IMR-90 (cell line): ENCODE measurements around the gene ITGB1BP2. TPM values are rescaled to one million over a fixed set of nuclear protein-coding genes. Genes with fewer than 3 reads are reported as not detected.

ENCODE experiments used
- ATAC-seq: fragments of 200-7000 bp; cut with Tn5 transposase; 2 replicates; pipeline ENCODE4 v1.9.1; 2020; ENCODE audit warnings: low read depth, mild to moderate bottlenecking, moderate library complexity
- BruUV-seq: library from RNA; stranded (reverse); fragments of 400-500 nt; replicated peaks from 2 replicates; lab custom pipeline; 2021; lab: Mats Ljungman, UMichigan
- CTCF ChIA-PET: fragments of 300-600 bp; formaldehyde crosslinking; extraction: SDS; loops from one replicate; lab custom pipeline; 2021; ENCODE audit warnings: antibody characterized with exemption; lab: Yijun Ruan, JAX
- POLR2A ChIA-PET: fragments of 300-600 bp; sonication (Branson Sonifier 250); formaldehyde crosslinking; loops from one replicate; lab custom pipeline; 2022; ENCODE audit warnings: antibody characterized with exemption; ENCODE audit not compliant: unreplicated experiment; lab: Charles Lee
- DNase-seq: peaks from one replicate; pipeline ENCODE4 v3.0.0; 2013
- H2AFZ ChIP-seq: replicated peaks from 2 replicates; pipeline ENCODE3; 2013; ENCODE audit warnings: low read length, mild to moderate bottlenecking; ENCODE audit not compliant: poor library complexity
- H2AK5ac ChIP-seq: 2 replicates; pipeline ENCODE4 v1.6.1; 2013; ENCODE audit warnings: low read depth, low read length, inconsistent platforms
- H2AK9ac ChIP-seq: replicated peaks from 2 replicates; pipeline ENCODE3; 2013; ENCODE audit warnings: mild to moderate bottlenecking, low read depth, low read length, moderate library complexity; ENCODE audit not compliant: poor library complexity
- H2BK120ac ChIP-seq: 2 replicates; pipeline ENCODE4 v1.6.1; 2013; ENCODE audit warnings: low read depth, low read length, inconsistent platforms
- H2BK15ac ChIP-seq: 3 replicates; pipeline ENCODE4 v1.6.1; 2013; ENCODE audit warnings: low read depth, low read length, inconsistent platforms
- H2BK20ac ChIP-seq: 2 replicates; pipeline ENCODE4 v1.6.1; 2013; ENCODE audit warnings: low read depth, mild to moderate bottlenecking, inconsistent platforms, low read length, moderate library complexity
- H2BK5ac ChIP-seq: 2 replicates; pipeline ENCODE4 v1.6.1; 2013; ENCODE audit warnings: mild to moderate bottlenecking, low read depth, low read length, inconsistent platforms; ENCODE audit not compliant: poor library complexity, severe bottlenecking
- H3K14ac ChIP-seq: replicated peaks from 2 replicates; pipeline ENCODE4 v1.6.1; 2013; ENCODE audit warnings: low read depth, low read length, inconsistent platforms
- H3K18ac ChIP-seq: 2 replicates; pipeline ENCODE4 v1.6.1; 2013; ENCODE audit warnings: low read depth, low read length, control low read depth
- H3K23ac ChIP-seq: 2 replicates; pipeline ENCODE4 v1.6.1; 2013; ENCODE audit warnings: low read depth, low read length, inconsistent platforms
- H3K27ac ChIP-seq: 2 replicates; pipeline ENCODE4 v1.5.1; 2013; ENCODE audit warnings: mild to moderate bottlenecking, control low read depth, low read length; ENCODE audit not compliant: insufficient read depth
- H3K27me3 ChIP-seq: 2 replicates; pipeline ENCODE4 v1.6.1; 2013; ENCODE audit warnings: low read length; ENCODE audit not compliant: control insufficient read depth, insufficient read depth
- H3K36me3 ChIP-seq: 2 replicates; pipeline ENCODE4 v1.6.1; 2013; ENCODE audit warnings: low read length, mixed read lengths; ENCODE audit not compliant: control insufficient read depth, insufficient read depth
- H3K4ac ChIP-seq: 2 replicates; pipeline ENCODE4 v1.6.1; 2013; ENCODE audit warnings: low read depth, low read length, inconsistent platforms
- H3K4me1 ChIP-seq: 2 replicates; pipeline ENCODE4 v1.6.1; 2013; ENCODE audit warnings: low read length, mixed read lengths; ENCODE audit not compliant: control insufficient read depth, insufficient read depth
- H3K4me2 ChIP-seq: 2 replicates; pipeline ENCODE4 v1.6.1; 2013; ENCODE audit warnings: low read depth, mild to moderate bottlenecking, control low read depth, low read length, moderate library complexity
- H3K4me3 ChIP-seq: 2 replicates; pipeline ENCODE4 v1.5.1; 2013; ENCODE audit warnings: low read depth, mild to moderate bottlenecking, control low read depth, low read length, moderate library complexity; ENCODE audit not compliant: insufficient read depth
- H3K56ac ChIP-seq: 2 replicates; pipeline ENCODE4 v1.6.1; 2013; ENCODE audit warnings: low read length, inconsistent platforms; ENCODE audit not compliant: insufficient read depth; ENCODE audit errors: extremely low read depth
- H3K79me1 ChIP-seq, 2 experiments: 2 replicates each; pipeline ENCODE4 v1.6.1; 2013; ENCODE audit warnings: low read length in 2 of 2, inconsistent platforms in 1 of 2, low read depth in 1 of 2
- H3K9ac ChIP-seq: 2 replicates; pipeline ENCODE4 v1.6.1; 2013; ENCODE audit warnings: low read depth, low read length, control low read depth
- H3K9me1 ChIP-seq: 2 replicates; pipeline ENCODE4 v1.6.1; 2013; ENCODE audit warnings: low read length, inconsistent platforms; ENCODE audit not compliant: insufficient read depth
- H3K9me3 ChIP-seq: 2 replicates; pipeline ENCODE4 v1.6.1; 2013; ENCODE audit warnings: low read length; ENCODE audit not compliant: control insufficient read depth, insufficient read depth
- H4K20me1 ChIP-seq: 2 replicates; pipeline ENCODE4 v1.6.1; 2013; ENCODE audit warnings: low read length, inconsistent platforms; ENCODE audit not compliant: insufficient read depth
- H4K5ac ChIP-seq: 2 replicates; pipeline ENCODE4 v1.6.1; 2013; ENCODE audit warnings: mild to moderate bottlenecking, low read depth, low read length, control low read depth
- H4K8ac ChIP-seq, 2 experiments: 2 replicates each; pipeline ENCODE4 v1.6.1; 2013; ENCODE audit warnings: low read depth in 2 of 2, low read length in 2 of 2, control low read depth in 1 of 2, inconsistent platforms in 1 of 2
- H4K91ac ChIP-seq: 2 replicates; pipeline ENCODE4 v1.6.1; 2013; ENCODE audit warnings: low read depth, low read length, inconsistent platforms; ENCODE audit not compliant: insufficient read depth
- CHD1 ChIP-seq: IDR thresholded peaks from 2 replicates; pipeline ENCODE4 v1.6.1; 2012; ENCODE audit warnings: low read depth, low read length, improper control_type of control experiment
- CTCF ChIP-seq: conservative IDR thresholded peaks from 2 replicates; pipeline ENCODE4 v1.5.1; 2012; ENCODE audit warnings: mild to moderate bottlenecking, low read depth, low read length, improper control_type of control experiment
- MAZ ChIP-seq: IDR thresholded peaks from 2 replicates; pipeline ENCODE4 v1.6.1; 2012; ENCODE audit warnings: low read depth, mild to moderate bottlenecking, low read length, improper control_type of control experiment, moderate library complexity, borderline replicate concordance
- RFX5 ChIP-seq: IDR thresholded peaks from 2 replicates; pipeline ENCODE4 v1.8.0; 2012; ENCODE audit warnings: low read depth, mild to moderate bottlenecking, low read length, moderate library complexity
- USF2 ChIP-seq: fragments of 150-350 bp; IDR thresholded peaks from 2 replicates; pipeline ENCODE4 v1.6.1; 2017; ENCODE audit warnings: mild to moderate bottlenecking, antibody characterized with exemption, low read length, low read depth
- WGBS, 2 experiments: methylation state at CpG; one replicate each; pipeline versions ENCODE4 v1.1.5 to v1.1.7; 2013; ENCODE audit warnings: missing lambda C conversion rate in 2 of 2; ENCODE audit not compliant: insufficient read length in 1 of 2; ENCODE audit errors: extremely low coverage in 2 of 2; 5-methylcytosine and 5-hydroxymethylcytosine counted together
- dilution Hi-C: fragments of 300-500 bp; cut with HindIII; formaldehyde crosslinking; loops from one replicate; pipeline ENCODE4 v1.14.3; 2018; ENCODE audit warnings: low sequenced_read_pairs; ENCODE audit not compliant: unreplicated experiment
- in situ Hi-C: fragments of 300-500 bp; cut with MboI; formaldehyde crosslinking; loops from 3 replicates; pipeline ENCODE4 v1.14.3; 2019; ENCODE audit warnings: low sequenced_read_pairs, inconsistent platforms, mixed read lengths
- intact Hi-C: fragments of 100-400 bp; cut with micrococcal nuclease; formaldehyde crosslinking; loops from 2 replicates; pipeline ENCODE4 v1.10.0; 2022
- polyA plus RNA-seq, 3 experiments: library from polyadenylated mRNA; depleted of rRNA; stranded (reverse); fragments of >200 nt; gene quantifications; 2 replicates each; pipeline ENCODE4 v1.2.3, GENCODE V29; 2012; ENCODE audit warnings: low replicate concordance in 1 of 3
- total RNA-seq: library from RNA; depleted of rRNA; stranded (reverse); fragments of >200 nt; gene quantifications from 2 replicates; pipeline ENCODE4 v1.2.3, GENCODE V29; 2012

The ITGB1BP2 gene
- total and polyA plus RNA-seq, 2 of the 4 experiments (the other 2 are of a cell fraction), result 3.0 to 3.5 TPM

GRCh38 chrX:71292669-71293365 is 8.7 kb upstream of the ITGB1BP2 start:
- Histone ChIP-seq H3K23ac (peak overlapping the region; percentile 26; the same call in 1 of the 2 replicates), H2BK15ac (peak overlapping the region; percentile 46; the same call in 1 of the 3 replicates), H3K4ac (peak overlapping the region; percentile 67), H3K18ac (peak overlapping the region; percentile 74; the same call in 1 of the 2 replicates), H3K9me1 (0 out of 2 replicates have a peak, but pooled peaks cover 3% of the 10 kb centered on the region), H4K91ac (peak overlapping the region; percentile 64), H3K14ac (peak overlapping the region; percentile 33; the same call in 1 of the 2 replicates), H2AK9ac (no peak overlapping the region), H3K56ac (peak overlapping the region; percentile 31), H2BK20ac (peak overlapping the region; percentile 54), H4K20me1 (peaks cover 36% of the 10 kb centered on the region), H2AK5ac (peak overlapping the region; percentile 12), H3K4me2 (no peak overlapping the region), H3K79me1 (peaks cover 11 to 12% of the 10 kb centered on the region in 2 experiments; a peak in 3 of 4 replicates), H2AFZ (no peak overlapping the region), H2BK5ac (peak overlapping the region; percentile 75), H4K5ac (peak overlapping the region; percentile 72; the same call in 1 of the 2 replicates), H3K9me3 (no peaks in the 10 kb centered on the region), H3K9ac (0 out of 2 replicates have a peak overlapping the region, but pooled peaks have one; percentile 1), H3K36me3 (peaks cover 47% of the 10 kb centered on the region), H3K4me3 (no peak overlapping the region), H2BK120ac (peak overlapping the region; percentile 59), H4K8ac (peak overlapping the region; percentile 38 to 46; a peak in 3 of 4 replicates), H3K4me1 (no peaks in the 10 kb centered on the region), H3K27me3 (no peaks in the 10 kb centered on the region), H3K27ac (peak overlapping the region; percentile 48)
- in situ Hi-C loops, result no loop called here
- TF ChIP-seq USF2 (no peak), MAZ (no peak), CTCF (no peak), CHD1 (no peak), RFX5 (no peak)
- POLR2A ChIA-PET, result interaction anchor here (0.6 to 1.0 kb wide), 2 partner anchors 10 to 73 kb away, joined by 3 read pairs; partner anchors contain the start of genes NONO and TAF1
- CTCF ChIA-PET, result interaction anchor here (0.6 kb wide), 1 partner anchor 14 kb away, joined by 8 read pairs; no protein-coding TSS in a partner anchor
- ATAC-seq, result peak; percentile 75
- dilution Hi-C loops, result no loop called here
- peak; percentile 72 for DNase-seq
- intact Hi-C loops, result no loop called here
- no TSS peak for BruUV-seq
- WGBS, 2 experiments, result no CpG with 5 or more reads among the region's 7 CpGs
